ENCODE data around the gene OR14C36.

- TF ChIP-seq, protein P1, sequence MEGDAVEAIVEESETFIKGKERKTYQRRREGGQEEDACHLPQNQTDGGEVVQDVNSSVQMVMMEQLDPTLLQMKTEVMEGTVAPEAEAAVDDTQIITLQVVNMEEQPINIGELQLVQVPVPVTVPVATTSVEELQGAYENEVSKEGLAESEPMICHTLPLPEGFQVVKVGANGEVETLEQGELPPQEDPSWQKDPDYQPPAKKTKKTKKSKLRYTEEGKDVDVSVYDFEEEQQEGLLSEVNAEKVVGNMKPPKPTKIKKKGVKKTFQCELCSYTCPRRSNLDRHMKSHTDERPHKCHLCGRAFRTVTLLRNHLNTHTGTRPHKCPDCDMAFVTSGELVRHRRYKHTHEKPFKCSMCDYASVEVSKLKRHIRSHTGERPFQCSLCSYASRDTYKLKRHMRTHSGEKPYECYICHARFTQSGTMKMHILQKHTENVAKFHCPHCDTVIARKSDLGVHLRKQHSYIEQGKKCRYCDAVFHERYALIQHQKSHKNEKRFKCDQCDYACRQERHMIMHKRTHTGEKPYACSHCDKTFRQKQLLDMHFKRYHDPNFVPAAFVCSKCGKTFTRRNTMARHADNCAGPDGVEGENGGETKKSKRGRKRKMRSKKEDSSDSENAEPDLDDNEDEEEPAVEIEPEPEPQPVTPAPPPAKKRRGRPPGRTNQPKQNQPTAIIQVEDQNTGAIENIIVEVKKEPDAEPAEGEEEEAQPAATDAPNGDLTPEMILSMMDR (IDR thresholded peaks at IDR 0.05; ENCODE audit: insufficient read depth, low read length, poor library complexity, severe bottlenecking) = no peak
- TF ChIP-seq EZH2phosphoT487 (conservative IDR thresholded peaks at IDR 0.05; ENCODE audit: low read length) = no peak
Observed at GRCh38 chr1:248375446-248375845, 26.9 kb downstream of the OR14C36 start, which contains the start of gene OR2T6.

Data from SU-DHL-6 (cell line).